Stimulated activated naive CD8-positive, alpha-beta T cell treated with anti-CD3 and anti-CD28 coated beads, Interleukin-15, Interleukin-2, amounts not matched to agents 100 ng/mL and 50 ng/mL, for 24 hours (primary cell): ENCODE results near the gene KLF17.

ENCODE experiments used
- H3K27ac Mint-ChIP-seq: one replicate; pipeline ENCODE4 v1.8.0; 2021; ENCODE audit warnings: mild to moderate bottlenecking, mixed read lengths
- H3K27me3 Mint-ChIP-seq: one replicate; pipeline ENCODE4 v1.8.0; 2021; ENCODE audit warnings: mixed read lengths
- H3K36me3 Mint-ChIP-seq: one replicate; pipeline ENCODE4 v1.8.0; 2021; ENCODE audit warnings: low read depth, mixed read lengths
- H3K4me1 Mint-ChIP-seq: one replicate; pipeline ENCODE4 v1.8.0; 2021; ENCODE audit warnings: low read depth, mixed read lengths
- H3K4me3 Mint-ChIP-seq: one replicate; pipeline ENCODE4 v1.8.0; 2021; ENCODE audit warnings: mild to moderate bottlenecking, mixed read lengths
- H3K9me3 Mint-ChIP-seq: one replicate; pipeline ENCODE4 v1.8.0; 2021; ENCODE audit warnings: mixed read lengths

KLF17 gene

GRCh38 chr1:44118682-44119081 is at the start of gene KLF17:
Gene KLF17, plus strand, starts transcription at chr1:44118821. Its CDS starts 87 bp downstream, at chr1:44118908.
- Mint-ChIP-seq H3K27me3 (peaks cover 14% of the 10 kb centered on the region), H3K4me1 (no peaks in the 10 kb centered on the region), H3K9me3 (no peaks in the 10 kb centered on the region), H3K27ac (no peak within 1 kb of the TSS), H3K4me3 (no peak within 1 kb of the TSS), H3K36me3 (no peaks in the 10 kb centered on the region)

- Mint-ChIP-seq H3K9me3 (no peaks in the 10 kb centered on the region), H3K36me3 (no peaks in the 10 kb centered on the region), H3K27me3 (peaks cover 32% of the 10 kb centered on the region), H3K4me3 (no peak overlapping the region), H3K27ac (no peak overlapping the region), H3K4me1 (peaks cover 14% of the 10 kb centered on the region)
Observed at GRCh38 chr1:44071461-44071860, 47.2 kb upstream of the KLF17 start.

- no peaks in the 10 kb centered on the region for H3K9me3 Mint-ChIP-seq
- no peak overlapping the region for H3K4me3 Mint-ChIP-seq
- H3K4me1 Mint-ChIP-seq: peaks cover 13% of the 10 kb centered on the region
- peaks cover 28% of the 10 kb centered on the region for H3K27me3 Mint-ChIP-seq
- no peak overlapping the region for H3K27ac Mint-ChIP-seq
- no peaks in the 10 kb centered on the region for H3K36me3 Mint-ChIP-seq
Observed at GRCh38 chr1:44072204-44072603, 46.4 kb upstream of the KLF17 start.

- Mint-ChIP-seq H3K9me3 (no peaks in the 10 kb centered on the region), H3K27ac (no peak overlapping the region), H3K36me3 (no peaks in the 10 kb centered on the region), H3K4me3 (no peak overlapping the region), H3K4me1 (peaks cover 7% of the 10 kb centered on the region), H3K27me3 (peaks cover 25% of the 10 kb centered on the region)
Observed at GRCh38 chr1:44072821-44073220, 45.8 kb upstream of the KLF17 start.

- peaks cover 4% of the 10 kb centered on the region for H3K4me1 Mint-ChIP-seq
- H3K9me3 Mint-ChIP-seq: no peaks in the 10 kb centered on the region
- H3K27ac Mint-ChIP-seq: no peak overlapping the region
Observed at GRCh38 chr1:44073528-44073927, 45.1 kb upstream of the KLF17 start.

GRCh38 chr1:44074415-44074814 is 44.2 kb upstream of the KLF17 start:
- no peak overlapping the region for H3K4me3 Mint-ChIP-seq
- H3K9me3 Mint-ChIP-seq: no peaks in the 10 kb centered on the region
- H3K4me1 Mint-ChIP-seq: peaks cover 4% of the 10 kb centered on the region
- H3K27ac Mint-ChIP-seq: no peak overlapping the region
- H3K27me3 Mint-ChIP-seq: peaks cover 25% of the 10 kb centered on the region
- H3K36me3 Mint-ChIP-seq: no peaks in the 10 kb centered on the region

More at GRCh38 chr1:44073528-44073927, 45.1 kb upstream of the KLF17 start:
- peaks cover 25% of the 10 kb centered on the region for H3K27me3 Mint-ChIP-seq
- H3K36me3 Mint-ChIP-seq: no peaks in the 10 kb centered on the region
- no peak overlapping the region for H3K4me3 Mint-ChIP-seq

- no peak overlapping the region for H3K4me3 Mint-ChIP-seq
- H3K27me3 Mint-ChIP-seq: peaks cover 13% of the 10 kb centered on the region
- H3K27ac Mint-ChIP-seq: no peak overlapping the region
- H3K9me3 Mint-ChIP-seq: no peaks in the 10 kb centered on the region
- H3K36me3 Mint-ChIP-seq: no peaks in the 10 kb centered on the region
- H3K4me1 Mint-ChIP-seq: peaks cover 4% of the 10 kb centered on the region
Observed at GRCh38 chr1:44076066-44076465, 42.6 kb upstream of the KLF17 start.

- Mint-ChIP-seq H3K4me1 (no peaks in the 10 kb centered on the region), H3K9me3 (no peaks in the 10 kb centered on the region), H3K4me3 (no peak overlapping the region), H3K27me3 (peaks cover 9% of the 10 kb centered on the region), H3K36me3 (no peaks in the 10 kb centered on the region), H3K27ac (no peak overlapping the region)
Observed at GRCh38 chr1:44077421-44077820, 41.2 kb upstream of the KLF17 start.

GRCh38 chr1:44078104-44078503 is 40.5 kb upstream of the KLF17 start:
- no peaks in the 10 kb centered on the region for H3K4me1 Mint-ChIP-seq
- peaks cover 7% of the 10 kb centered on the region for H3K27me3 Mint-ChIP-seq
- no peak overlapping the region for H3K27ac Mint-ChIP-seq
- no peaks in the 10 kb centered on the region for H3K9me3 Mint-ChIP-seq
- no peak overlapping the region for H3K4me3 Mint-ChIP-seq
- H3K36me3 Mint-ChIP-seq: no peaks in the 10 kb centered on the region

- no peaks in the 10 kb centered on the region for H3K4me1 Mint-ChIP-seq
- H3K4me3 Mint-ChIP-seq: no peak overlapping the region
- no peaks in the 10 kb centered on the region for H3K36me3 Mint-ChIP-seq
- peaks cover 7% of the 10 kb centered on the region for H3K27me3 Mint-ChIP-seq
- no peaks in the 10 kb centered on the region for H3K9me3 Mint-ChIP-seq
- H3K27ac Mint-ChIP-seq: no peak overlapping the region
Observed at GRCh38 chr1:44079566-44079965, 39.1 kb upstream of the KLF17 start.

GRCh38 chr1:44084998-44085675 is 33.5 kb upstream of the KLF17 start:
- Mint-ChIP-seq H3K9me3 (no peaks in the 10 kb centered on the region), H3K36me3 (no peaks in the 10 kb centered on the region), H3K27me3 (peaks cover 30% of the 10 kb centered on the region), H3K4me1 (no peaks in the 10 kb centered on the region), H3K27ac (no peak overlapping the region), H3K4me3 (no peak overlapping the region)

GRCh38 chr1:44086692-44087474 is 31.7 kb upstream of the KLF17 start:
- Mint-ChIP-seq H3K4me3 (no peak overlapping the region), H3K36me3 (no peaks in the 10 kb centered on the region), H3K27me3 (peaks cover 35% of the 10 kb centered on the region), H3K9me3 (no peaks in the 10 kb centered on the region), H3K4me1 (no peaks in the 10 kb centered on the region), H3K27ac (no peak overlapping the region)

GRCh38 chr1:44089371-44090048 is 29.1 kb upstream of the KLF17 start:
- Mint-ChIP-seq H3K36me3 (no peaks in the 10 kb centered on the region), H3K4me3 (no peak overlapping the region), H3K9me3 (no peaks in the 10 kb centered on the region), H3K27ac (no peak overlapping the region), H3K27me3 (peaks cover 38% of the 10 kb centered on the region), H3K4me1 (no peaks in the 10 kb centered on the region)

GRCh38 chr1:44090429-44091252 is 28.0 kb upstream of the KLF17 start:
- no peaks in the 10 kb centered on the region for H3K36me3 Mint-ChIP-seq

More at GRCh38 chr1:44090429-44091252, 28.0 kb upstream of the KLF17 start:
- Mint-ChIP-seq H3K27me3 (peaks cover 35% of the 10 kb centered on the region), H3K9me3 (no peaks in the 10 kb centered on the region), H3K27ac (no peak overlapping the region), H3K4me1 (no peaks in the 10 kb centered on the region), H3K4me3 (no peak overlapping the region)
